GM12874 (cell line): ENCODE results near the gene PABPN1L.

Experiments used
- TF ChIP-seq, protein P1 (sequence below): IDR thresholded peaks from 2 replicates; pipeline ENCODE4 v1.5.1; 2011; ENCODE audit warnings: low read depth, mild to moderate bottlenecking, control low read depth, low read length, moderate library complexity; ENCODE audit not compliant: insufficient read depth

PABPN1L gene

DNA sequence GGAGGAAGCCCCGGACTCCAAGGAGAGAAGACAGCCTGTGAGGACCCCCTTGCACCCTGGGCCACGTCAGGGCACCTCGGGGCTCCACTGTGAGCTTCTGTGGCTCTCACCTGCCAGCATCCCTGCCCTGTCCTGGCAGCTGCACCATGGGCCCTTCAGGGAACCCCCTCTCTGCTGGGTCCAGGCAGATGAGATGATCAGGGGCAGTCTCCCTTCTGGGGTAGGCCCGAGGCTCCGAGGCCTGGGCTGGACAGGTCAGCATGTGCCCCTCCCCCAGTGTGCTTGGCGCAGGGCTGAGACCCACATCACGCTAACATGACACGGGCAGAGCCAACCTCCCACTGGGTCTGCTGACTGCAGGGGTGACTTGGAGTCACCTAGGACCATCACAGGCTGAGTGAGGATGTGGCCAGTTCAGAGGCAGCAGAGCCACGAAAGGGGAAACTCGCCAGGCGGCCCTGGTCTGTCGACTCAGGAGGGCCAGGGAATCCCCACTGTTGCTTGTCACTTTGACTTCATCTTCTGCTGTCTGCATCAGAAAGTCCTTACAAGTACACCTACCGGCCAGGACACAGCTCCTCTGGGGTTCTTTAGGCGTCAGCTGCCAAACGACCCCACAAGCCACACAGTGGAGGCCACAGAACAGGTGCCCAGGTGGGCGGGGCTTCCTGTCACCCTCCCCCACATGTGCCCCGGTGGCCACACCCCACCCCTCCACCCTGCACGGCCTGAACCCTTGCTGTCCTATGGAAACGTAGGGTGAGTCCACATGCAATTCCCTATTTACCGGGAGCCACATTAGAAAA, 12.0 kb downstream of the PABPN1L start:
- TF ChIP-seq, protein P1, sequence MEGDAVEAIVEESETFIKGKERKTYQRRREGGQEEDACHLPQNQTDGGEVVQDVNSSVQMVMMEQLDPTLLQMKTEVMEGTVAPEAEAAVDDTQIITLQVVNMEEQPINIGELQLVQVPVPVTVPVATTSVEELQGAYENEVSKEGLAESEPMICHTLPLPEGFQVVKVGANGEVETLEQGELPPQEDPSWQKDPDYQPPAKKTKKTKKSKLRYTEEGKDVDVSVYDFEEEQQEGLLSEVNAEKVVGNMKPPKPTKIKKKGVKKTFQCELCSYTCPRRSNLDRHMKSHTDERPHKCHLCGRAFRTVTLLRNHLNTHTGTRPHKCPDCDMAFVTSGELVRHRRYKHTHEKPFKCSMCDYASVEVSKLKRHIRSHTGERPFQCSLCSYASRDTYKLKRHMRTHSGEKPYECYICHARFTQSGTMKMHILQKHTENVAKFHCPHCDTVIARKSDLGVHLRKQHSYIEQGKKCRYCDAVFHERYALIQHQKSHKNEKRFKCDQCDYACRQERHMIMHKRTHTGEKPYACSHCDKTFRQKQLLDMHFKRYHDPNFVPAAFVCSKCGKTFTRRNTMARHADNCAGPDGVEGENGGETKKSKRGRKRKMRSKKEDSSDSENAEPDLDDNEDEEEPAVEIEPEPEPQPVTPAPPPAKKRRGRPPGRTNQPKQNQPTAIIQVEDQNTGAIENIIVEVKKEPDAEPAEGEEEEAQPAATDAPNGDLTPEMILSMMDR: no peak

DNA sequence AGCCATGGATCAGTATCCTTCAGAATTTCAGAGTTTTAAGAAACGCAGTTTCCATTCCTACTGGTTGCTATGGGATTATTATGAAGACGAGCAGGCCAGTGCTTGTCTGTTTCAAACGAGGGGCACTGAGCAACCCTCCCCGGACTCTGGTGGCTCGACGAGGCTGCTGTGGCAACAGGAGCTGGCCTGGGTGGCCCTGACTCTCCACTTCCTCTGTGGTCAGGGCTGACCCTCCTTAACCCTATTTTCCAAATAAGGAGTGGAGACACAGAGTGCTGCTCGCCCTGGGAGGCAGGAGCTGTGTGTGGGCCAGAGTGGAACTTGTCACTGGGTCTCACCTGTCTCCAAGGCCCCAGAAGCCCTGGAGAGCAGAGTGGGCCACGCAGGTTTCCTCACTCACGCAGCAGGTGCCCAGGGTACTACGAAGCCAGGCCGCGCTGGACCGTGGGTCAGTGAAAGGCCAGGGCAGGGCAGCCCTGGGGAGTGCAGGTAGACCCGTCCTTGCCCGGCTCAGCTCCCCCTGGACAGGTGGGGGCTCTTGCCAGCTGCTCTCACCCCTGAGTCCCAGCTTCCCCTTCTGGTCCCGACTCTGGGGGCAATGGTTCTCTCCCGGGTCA, 13.0 kb downstream of the PABPN1L start:
- TF ChIP-seq, protein P1: no peak

DNA sequence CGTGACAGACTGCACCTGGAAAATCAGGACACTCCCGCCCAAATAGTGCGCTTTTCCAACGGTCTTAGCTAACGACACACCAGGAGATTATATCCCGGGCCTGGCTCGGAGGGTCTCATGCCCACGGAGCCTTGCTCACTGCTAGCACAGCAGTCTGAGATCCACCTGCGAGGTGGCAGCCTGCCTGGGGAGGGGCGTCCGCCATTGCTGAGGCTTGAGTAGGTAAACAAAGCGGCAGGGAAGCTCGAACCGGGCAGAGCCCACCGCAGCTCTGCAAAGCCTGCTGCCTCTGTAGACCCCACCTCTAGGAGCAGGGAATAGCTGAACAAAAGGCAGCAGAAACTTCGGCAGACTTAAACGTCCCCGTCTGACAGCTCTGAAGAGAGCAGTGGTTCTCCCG, 14.8 kb downstream of the PABPN1L start:
- TF ChIP-seq, protein P1: no peak

DNA sequence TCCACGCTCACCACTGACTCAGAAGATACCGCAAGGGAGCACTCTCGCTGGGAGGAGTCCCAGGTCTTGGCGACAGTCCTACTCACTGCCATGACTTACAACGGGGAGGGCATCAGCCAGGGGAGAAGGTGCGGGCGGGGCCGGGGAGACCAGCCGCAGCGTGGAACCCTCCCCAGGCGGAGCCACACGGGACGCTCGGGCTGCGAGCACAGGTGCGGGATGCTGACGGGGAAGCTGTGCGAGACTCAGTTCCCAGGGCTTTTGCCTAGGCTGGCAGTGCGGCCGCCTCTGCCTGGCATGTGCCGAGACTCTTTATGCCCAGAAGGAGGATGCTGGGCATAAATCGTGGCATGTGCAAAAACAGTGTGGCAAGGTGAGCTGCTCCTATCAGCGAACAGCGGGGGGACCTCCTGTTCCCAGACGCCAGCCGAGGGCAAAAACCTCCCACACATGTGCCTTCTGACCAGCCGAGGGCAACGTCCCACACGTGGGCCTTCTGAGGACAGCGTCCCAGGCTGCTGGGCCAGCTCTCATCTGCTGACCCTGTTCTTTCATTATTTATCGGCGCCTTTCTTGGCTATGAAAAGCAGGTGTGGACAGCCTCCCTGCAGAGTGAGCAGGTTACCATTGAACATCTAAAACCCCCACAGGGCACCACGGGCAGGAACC, 15.8 kb downstream of the PABPN1L start:
- TF ChIP-seq, protein P1: no peak

DNA sequence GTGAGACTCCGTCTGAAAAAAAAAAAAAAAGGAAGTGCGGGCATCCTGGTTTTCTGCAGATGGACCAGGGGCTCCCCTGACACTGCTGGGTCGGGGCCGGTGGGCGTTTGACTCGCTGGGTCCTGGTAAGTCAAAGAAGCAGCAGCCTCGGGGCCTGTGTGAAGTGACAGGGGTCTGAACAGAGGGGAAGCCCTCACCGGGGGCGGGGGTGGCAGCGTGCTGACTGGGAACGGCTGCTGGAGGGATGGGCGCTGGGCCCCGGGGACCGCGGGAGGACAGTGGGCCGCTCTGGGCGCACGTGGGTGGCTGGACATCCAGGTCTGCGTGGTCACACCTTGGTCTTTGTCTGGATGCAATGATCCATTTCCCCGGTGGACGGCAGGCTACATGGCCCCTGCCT, 17.9 kb downstream of the PABPN1L start:
- TF ChIP-seq, protein P1: no peak

DNA sequence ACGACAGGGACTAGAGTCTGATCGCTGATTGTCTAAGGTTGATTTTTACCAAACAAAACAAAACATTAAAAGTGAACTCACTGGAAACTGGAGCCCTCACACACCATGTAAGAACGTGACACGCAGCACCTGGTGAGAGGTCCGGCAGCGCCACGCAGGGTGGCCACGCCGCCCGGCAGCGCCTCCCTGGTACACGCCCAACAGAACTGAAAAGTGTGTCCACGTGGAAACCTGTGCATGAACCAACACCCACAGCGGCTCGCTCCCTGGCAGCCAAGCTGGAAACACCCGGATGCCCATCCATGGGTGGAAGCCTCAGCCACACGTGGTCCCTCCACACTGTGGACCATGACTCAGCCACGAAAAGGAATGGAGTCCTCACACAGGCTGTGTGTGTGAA, 18.8 kb downstream of the PABPN1L start:
- TF ChIP-seq, protein P1: no peak

DNA sequence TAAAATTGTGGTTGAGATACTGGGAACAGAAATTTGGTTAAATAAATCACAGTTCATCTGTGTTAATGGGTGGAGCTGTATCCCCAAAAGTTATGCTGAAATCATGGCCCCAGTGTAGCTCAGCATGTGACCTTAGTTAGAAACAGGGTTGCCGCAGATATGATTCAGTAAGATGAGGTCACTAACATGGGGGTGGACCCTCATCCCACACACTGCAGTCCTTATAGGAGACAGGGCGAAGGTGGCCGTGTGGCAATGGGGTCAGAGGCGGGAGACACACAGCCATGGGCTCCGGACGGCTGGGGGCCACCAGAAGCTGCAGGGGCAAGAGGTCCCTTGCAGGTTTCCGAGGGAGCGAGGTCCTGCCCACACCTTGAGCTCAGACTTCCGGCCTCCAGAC, 20.4 kb downstream of the PABPN1L start:
- TF ChIP-seq, protein P1: no peak
